H1 (cell line): Measurements from ENCODE around the gene ZFP82. TPM values are rescaled to one million over a fixed set of nuclear protein-coding genes. Genes with fewer than 3 reads are reported as not detected.

Experiments used
- CTCF ChIA-PET: fragments of 300-600 bp; sonication (Branson Sonifier 250); formaldehyde crosslinking; loops from one replicate; lab custom pipeline; 2021; ENCODE audit not compliant: partially characterized antibody; lab: Charles Lee
- POLR2A ChIA-PET: fragments of 300-600 bp; sonication (Branson Sonifier 250); formaldehyde crosslinking; loops from one replicate; lab custom pipeline; 2021; ENCODE audit warnings: inconsistent platforms; ENCODE audit not compliant: partially characterized antibody; lab: Charles Lee
- DNase-seq, 2 experiments: peaks; one replicate each; pipeline versions ENCODE4 v3.0.0 to v3.0.0-alpha.2; 2010 to 2022; ENCODE audit warnings: low spot score in 2 of 2, low read depth in 1 of 2, mixed read lengths in 1 of 2
- FAIRE-seq: peaks from 2 replicates; lab custom pipeline; 2011; peaks lifted over from hg19 to GRCh38; lab: Jason Lieb, UNC
- H2AFZ ChIP-seq: 2 replicates; pipeline ENCODE4 v1.8.1; 2012; ENCODE audit warnings: low read length, inconsistent platforms
- H2AK5ac ChIP-seq: 2 replicates; pipeline ENCODE4 v1.6.1; 2013; ENCODE audit warnings: low read depth, low read length
- H2BK120ac ChIP-seq: replicated peaks from 2 replicates; pipeline ENCODE3; 2013; ENCODE audit warnings: low read depth, low read length, inconsistent platforms
- H2BK12ac ChIP-seq: 2 replicates; pipeline ENCODE4 v1.6.1; 2013; ENCODE audit warnings: low read depth, low read length
- H2BK15ac ChIP-seq: 2 replicates; pipeline ENCODE4 v1.6.1; 2013; ENCODE audit warnings: low read length
- H2BK20ac ChIP-seq: 2 replicates; pipeline ENCODE4 v1.6.1; 2013; ENCODE audit warnings: low read length
- H2BK5ac ChIP-seq: 2 replicates; pipeline ENCODE4 v1.6.1; 2013; ENCODE audit warnings: low read depth, low read length
- H3K14ac ChIP-seq: 2 replicates; pipeline ENCODE4 v1.6.1; 2013; ENCODE audit warnings: inconsistent platforms; ENCODE audit not compliant: insufficient read length
- H3K18ac ChIP-seq: 2 replicates; pipeline ENCODE4 v1.6.1; 2013; ENCODE audit warnings: low read length; ENCODE audit errors: extremely low read depth
- H3K23ac ChIP-seq: 2 replicates; pipeline ENCODE4 v1.6.1; 2013; ENCODE audit warnings: inconsistent platforms; ENCODE audit not compliant: insufficient read length
- H3K23me2 ChIP-seq: 2 replicates; pipeline ENCODE4 v1.6.1; 2013; ENCODE audit warnings: low read depth, low read length
- H3K27ac ChIP-seq: 2 replicates; pipeline ENCODE4 v1.6.1; 2011; ENCODE audit warnings: low read depth, low read length, inconsistent platforms
- H3K27me3 ChIP-seq, 4 experiments: replicated peaks in 1 of 4; 1 replicate in 1 of 4; 2 replicates in 3 of 4; pipeline versions ENCODE4 v1.6.1 to v1.8.1; 2011 to 2013; ENCODE audit warnings: low read length in 3 of 4, mild to moderate bottlenecking in 3 of 4, inconsistent platforms in 2 of 4, mixed read lengths in 2 of 4, moderate library complexity in 1 of 4; ENCODE audit not compliant: control insufficient read depth in 3 of 4, insufficient read depth in 3 of 4; ENCODE audit errors: extremely low read depth in 1 of 4
- H3K36me3 ChIP-seq, 4 experiments: 2 replicates each; pipeline versions ENCODE4 v1.6.1 to v1.8.1; 2011 to 2013; ENCODE audit warnings: mild to moderate bottlenecking in 4 of 4, low read length in 3 of 4, moderate library complexity in 2 of 4, control low read depth in 1 of 4, inconsistent platforms in 1 of 4; ENCODE audit not compliant: insufficient read depth in 4 of 4, control insufficient read depth in 2 of 4
- H3K4ac ChIP-seq: replicated peaks from 2 replicates; pipeline ENCODE3; 2013; ENCODE audit warnings: low read length, low read depth, mixed read lengths, inconsistent platforms; ENCODE audit not compliant: insufficient read length
- H3K4me1 ChIP-seq, 4 experiments: replicated peaks in 1 of 4; 1 replicate in 1 of 4; 2 replicates in 3 of 4; pipeline versions ENCODE4 v1.6.1 to v1.8.1; 2011 to 2013; ENCODE audit warnings: low read length in 3 of 4, inconsistent platforms in 2 of 4, mixed read lengths in 1 of 4; ENCODE audit not compliant: insufficient read depth in 4 of 4, control insufficient read depth in 3 of 4
- H3K4me2 ChIP-seq, 2 experiments: 2 replicates each; pipeline versions ENCODE4 v1.6.1 to v1.8.1; 2011 to 2013; ENCODE audit warnings: low read depth in 2 of 2, low read length in 2 of 2, control low read depth in 1 of 2, inconsistent platforms in 1 of 2, mild to moderate bottlenecking in 1 of 2; ENCODE audit not compliant: insufficient read depth in 1 of 2
- H3K4me3 ChIP-seq, 4 experiments: fragments of 200-600, 300-600 bp in 1 of 4; sonication (generic), shearing (Covaris generic), sonication (Bioruptor Twin) in 1 of 4; 2 replicates each; pipeline versions ENCODE4 v1.5.1 to v1.8.1; 2011 to 2016; ENCODE audit warnings: low read length in 4 of 4, low read depth in 3 of 4, control low read depth in 2 of 4, inconsistent platforms in 2 of 4, mild to moderate bottlenecking in 2 of 4, mixed read lengths in 1 of 4, moderate library complexity in 1 of 4; ENCODE audit not compliant: insufficient read depth in 2 of 4; ENCODE audit errors: extremely low read depth in 1 of 4
- H3K56ac ChIP-seq: replicated peaks from 2 replicates; pipeline ENCODE3; 2013; ENCODE audit warnings: low read depth, mild to moderate bottlenecking, mixed read lengths, low read length, inconsistent platforms; ENCODE audit not compliant: insufficient read length
- H3K79me1 ChIP-seq: 2 replicates; pipeline ENCODE4 v1.6.1; 2013; ENCODE audit warnings: low read depth, low read length, control low read depth
- H3K79me2 ChIP-seq, 2 experiments: 2 replicates each; pipeline versions ENCODE4 v1.6.1 to v1.8.1; 2012 to 2013; ENCODE audit warnings: low read length in 2 of 2, mild to moderate bottlenecking in 2 of 2, inconsistent platforms in 1 of 2; ENCODE audit not compliant: insufficient read depth in 2 of 2, control insufficient read depth in 1 of 2
- H3K9ac ChIP-seq, 4 experiments: replicated peaks in 1 of 4; 1 replicate in 1 of 4; 2 replicates in 3 of 4; pipeline versions ENCODE4 v1.6.1 to v1.8.1; 2011 to 2013; ENCODE audit warnings: low read depth in 3 of 4, low read length in 3 of 4, control low read depth in 2 of 4, mild to moderate bottlenecking in 2 of 4, moderate library complexity in 2 of 4, inconsistent platforms in 1 of 4; ENCODE audit errors: extremely low read depth in 1 of 4
- H3K9me3 ChIP-seq, 2 experiments: 2 replicates each; pipeline versions ENCODE4 v1.6.1 to v1.8.1; 2012 to 2013; ENCODE audit warnings: mild to moderate bottlenecking in 2 of 2, moderate library complexity in 2 of 2, control low read depth in 1 of 2, inconsistent platforms in 1 of 2, low read depth in 1 of 2, low read length in 1 of 2, mixed read lengths in 1 of 2; ENCODE audit not compliant: insufficient read depth in 2 of 2
- H4K20me1 ChIP-seq, 2 experiments: replicated peaks in 1 of 2; 2 replicates each; pipeline versions ENCODE3 to v1.8.1; 2011 to 2013; ENCODE audit warnings: inconsistent platforms in 2 of 2, low read length in 2 of 2, mild to moderate bottlenecking in 1 of 2; ENCODE audit not compliant: insufficient read depth in 2 of 2, control insufficient read depth in 1 of 2
- H4K5ac ChIP-seq: 2 replicates; pipeline ENCODE4 v1.6.1; 2013; ENCODE audit warnings: low read length, low read depth, mixed read lengths, inconsistent platforms; ENCODE audit not compliant: insufficient read length
- H4K8ac ChIP-seq: 2 replicates; pipeline ENCODE4 v1.8.0; 2013; ENCODE audit warnings: mild to moderate bottlenecking, moderate library complexity, low read length, inconsistent platforms; ENCODE audit not compliant: insufficient read depth; ENCODE audit errors: extremely low read depth
- H4K91ac ChIP-seq: replicated peaks from 2 replicates; pipeline ENCODE3; 2013; ENCODE audit warnings: low read length, mixed read lengths, inconsistent platforms; ENCODE audit not compliant: insufficient read length
- CREB1 ChIP-seq: IDR thresholded peaks from 2 replicates; pipeline ENCODE4 v1.6.1; 2012; ENCODE audit warnings: inconsistent platforms
- MAFK ChIP-seq: IDR thresholded peaks from 2 replicates; pipeline ENCODE4 v1.6.1; 2012; ENCODE audit warnings: low read depth, mild to moderate bottlenecking, improper control_type of control experiment, low read length
- RFX5 ChIP-seq: IDR thresholded peaks from 2 replicates; pipeline ENCODE4 v1.6.1; 2011; ENCODE audit warnings: low read depth, low read length, improper control_type of control experiment, borderline replicate concordance
- WGBS, 2 experiments: shearing (Covaris generic) in 1 of 2; methylation state at CpG; one replicate each; pipeline versions ENCODE4 v1.1.6 to v1.1.7; 2013 to 2015; ENCODE audit warnings: low lambda C conversion rate in 2 of 2, mixed read lengths in 2 of 2, inconsistent platforms in 1 of 2, low coverage in 1 of 2, missing lambda C conversion rate in 1 of 2; ENCODE audit not compliant: insufficient replicate concordance in 2 of 2, insufficient coverage in 1 of 2, insufficient read length in 1 of 2; ENCODE audit errors: extremely low coverage in 1 of 2, missing lambda C conversion rate in 1 of 2; 5-methylcytosine and 5-hydroxymethylcytosine counted together
- polyA plus RNA-seq, 7 experiments: library from polyadenylated mRNA; depleted of rRNA in 3 of 7; stranded (reverse) in 5 of 7; unstranded in 2 of 7; fragments of >200 nt in 5 of 7; fragments of 200-250 nt in 2 of 7; gene quantifications; 1 replicate in 5 of 7; 2 replicates in 1 of 7; 4 replicates in 1 of 7; pipeline versions ENCODE4 v1.2.1 to v1.2.3, GENCODE V29; 2011 to 2013; ENCODE audit warnings: missing spikeins in 2 of 7, mixed read lengths in 2 of 7
- total RNA-seq: library from RNA; stranded (reverse); fragmentation: NEBNext Ultra II Directional; extraction: Animal tissue kit (Norgen Biotek cat#: 25700); gene quantifications from 2 replicates; pipeline ENCODE4 v1.2.1, GENCODE V29; 2021

Gene ZFP82
- total and polyA plus RNA-seq, 2 of the 8 experiments (the other 6 are each of a cell fraction or from before 2014, with no cell fraction given), result 4.8 to 16.5 TPM

DNA sequence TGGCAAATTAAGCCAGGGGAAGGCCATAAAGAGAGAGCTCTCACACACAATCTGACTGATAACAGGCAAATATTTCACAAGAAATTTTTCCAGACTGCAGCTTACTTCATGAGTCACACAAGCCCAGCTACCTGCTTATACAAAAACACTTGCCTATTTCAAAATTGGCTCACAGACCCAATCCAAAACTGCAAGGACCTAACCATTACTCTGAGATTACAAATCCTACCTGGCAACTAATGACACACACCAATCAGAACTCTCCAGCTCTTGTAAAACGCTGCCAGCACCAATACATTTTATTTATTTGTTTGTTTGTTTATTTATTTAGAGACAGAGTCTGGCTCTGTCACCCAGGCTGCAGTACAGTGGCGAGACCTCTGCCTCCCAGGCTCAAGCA lies 18.1 kb upstream of the ZFP82 start:
- Histone ChIP-seq H4K20me1 (no peaks in the 10 kb centered on the region), H3K18ac (no peak overlapping the region), H2BK120ac (no peak overlapping the region), H4K8ac (no peak overlapping the region), H3K4me2 (no peak overlapping the region), H2BK15ac (no peak overlapping the region), H3K4me3 (no peak overlapping the region), H2BK12ac (no peak overlapping the region), H4K91ac (no peak overlapping the region), H3K9me3 (peaks cover 4 to 11% of the 10 kb centered on the region in 2 experiments; a peak in 1 of 4 replicates), H3K56ac (no peak overlapping the region), H3K27ac (no peak overlapping the region), H3K23ac (no peak overlapping the region), H2AFZ (no peak overlapping the region), H4K5ac (no peak overlapping the region), H3K27me3 (no peaks in the 10 kb centered on the region), H2BK5ac (no peak overlapping the region), H3K79me1 (no peaks in the 10 kb centered on the region), H3K4me1 (no peaks in the 10 kb centered on the region), H2AK5ac (no peak overlapping the region), H3K9ac (no peak overlapping the region), H2BK20ac (no peak overlapping the region), H3K14ac (no peak overlapping the region), H3K23me2 (no peaks in the 10 kb centered on the region), H3K79me2 (no peaks in the 10 kb centered on the region), H3K4ac (no peak overlapping the region), H3K36me3 (no peaks in the 10 kb centered on the region)
- no peak for DNase-seq
- ChIA-PET CTCF (interaction anchor here (1.7 to 1.8 kb wide), 2 partner anchors 15 to 83 kb away, joined by 4 read pairs; no protein-coding TSS in a partner anchor), POLR2A (interaction anchor here (1.1 to 1.2 kb wide), 2 partner anchors 22 to 53 kb away, joined by 3 to 8 read pairs; partner anchors contain the start of gene ZNF566)
- WGBS, 2 experiments, result 78% methylated on average over 2 of the region's 2 CpGs; no CpG with 5 or more reads in 1 of the 2 experiments
- TF ChIP-seq MAFK (no peak), RFX5 (peak; percentile 93), CREB1 (peak; percentile 57)
- FAIRE-seq, result no peak
